CD4-positive, CD25-positive, alpha-beta regulatory T cell (primary cell): ENCODE results near the gene ORC1. TPM values are rescaled to one million over a fixed set of nuclear protein-coding genes. Genes with fewer than 3 reads are reported as not detected.

Experiments
- polyA plus RNA-seq, 4 donors: library from polyadenylated mRNA; unstranded; fragments of 300-500 nt; fragmentation: Illumina TruSeq; gene quantifications; one replicate each; pipeline ENCODE4 v1.2.3, GENCODE V29; 2021
- total RNA-seq: library from RNA; stranded (reverse); gene quantifications from one replicate; pipeline ENCODE4 v1.2.3, GENCODE V29; 2022

The ORC1 gene
- total and polyA plus RNA-seq, 5 donors from 2014 or later: 0.32 to 3.0 (median 1.8) TPM

Other genes starting within 250 kb of the ORC1 start
- gene CC2D1B, start 38.2 kb downstream of the ORC1 start, total RNA-seq: 51.4 TPM
- gene CC2D1B, start 38.2 kb downstream of the ORC1 start, polyA plus RNA-seq: 10 to 100 TPM in 1 of 4 donors, 1 to 10 TPM in 3; 4.1 to 11.7 (median 5.8) TPM
- 64.4 TPM for gene PRPF38A, start 179 bp upstream of the ORC1 start, total RNA-seq
- 10 to 100 TPM; 38.9 to 43.6 (median 41.1) TPM for gene PRPF38A, start 179 bp upstream of the ORC1 start, polyA plus RNA-seq
- gene TUT4, start 148.7 kb upstream of the ORC1 start, total RNA-seq: 120 TPM
- gene TUT4, start 148.7 kb upstream of the ORC1 start, polyA plus RNA-seq: 10 to 100 TPM; 24.9 to 32.3 (median 30.6) TPM
- 12.3 TPM for gene GPX7, start 197.9 kb upstream of the ORC1 start, total RNA-seq
- 10 to 100 TPM; 31.8 to 43.5 (median 36.0) TPM for gene GPX7, start 197.9 kb upstream of the ORC1 start, polyA plus RNA-seq
- gene SHISAL2A, start 228.7 kb upstream of the ORC1 start, total RNA-seq: 27.2 TPM
- gene SHISAL2A, start 228.7 kb upstream of the ORC1 start, polyA plus RNA-seq: 1 to 10 TPM; 4.3 to 8.0 (median 5.8) TPM